ENCODE measurements around the gene D2HGDH.
A peak's percentile ranks its signal among the peaks of the same experiment; 100 is the strongest.

The D2HGDH gene

GRCh38 chr2:241689306-241689705, 45.1 kb upstream of the D2HGDH start:
- Histone ChIP-seq H3K9ac (ENCODE audit: low read depth, low read length) (no peak overlapping the region), H4K20me1 (ENCODE audit: insufficient read depth, low read length) (peaks cover 4% of the 10 kb centered on the region; the same call in 1 of the 2 replicates), H3K36me3 (ENCODE audit: insufficient read depth, low read length) (peaks cover 56% of the 10 kb centered on the region), H3K9me3 (ENCODE audit: insufficient read depth, low read length, severe bottlenecking) (no peaks in the 10 kb centered on the region), H3K4me1 (ENCODE audit: insufficient read depth, low read length) (peaks cover 43% of the 10 kb centered on the region), H3K27me3 (ENCODE audit: insufficient read depth, low read length, poor library complexity) (no peaks in the 10 kb centered on the region), H3K4me2 (ENCODE audit: insufficient read depth, low read length) (peak overlapping the region; percentile 38; the same call in 1 of the 2 replicates), H3K4me3 (ENCODE audit: low read depth in 1 of 2, low read length in 2 of 2) (no peak overlapping the region), H2AFZ (ENCODE audit: low read depth, low read length) (no peak overlapping the region), H3K27ac (ENCODE audit: low read length) (0 out of 2 replicates have a peak overlapping the region, but pooled peaks have one; percentile 37), H3K79me2 (ENCODE audit: insufficient read depth, low read length) (peaks cover 57% of the 10 kb centered on the region)
- DNase-seq (no peak), ATAC-seq (ENCODE audit: insufficient read depth, low read depth) (no peak)
- TF ChIP-seq CTCF (IDR thresholded peaks at IDR 0.05; ENCODE audit: borderline replicate concordance, extremely low read depth, low read length, poor library complexity, severe bottlenecking) (no peak), EZH2 (IDR thresholded peaks at IDR 0.05; ENCODE audit: borderline replicate concordance, low read depth, low read length, severe bottlenecking) (no peak)

GRCh38 chr2:241690202-241690717, 44.2 kb upstream of the D2HGDH start:
- no peak overlapping the region for H2AFZ ChIP-seq (ENCODE audit: low read depth, low read length)
- no peak overlapping the region for H3K4me3 ChIP-seq (ENCODE audit: low read depth in 1 of 2, low read length in 2 of 2)
- H3K9me3 ChIP-seq (ENCODE audit: insufficient read depth, low read length, severe bottlenecking), result no peaks in the 10 kb centered on the region
- DNase-seq (no peak), ATAC-seq (ENCODE audit: insufficient read depth, low read depth) (no peak)
- TF ChIP-seq CTCF (IDR thresholded peaks at IDR 0.05; ENCODE audit: borderline replicate concordance, extremely low read depth, low read length, poor library complexity, severe bottlenecking), result no peak
- TF ChIP-seq EZH2 (IDR thresholded peaks at IDR 0.05; ENCODE audit: borderline replicate concordance, low read depth, low read length, severe bottlenecking), result no peak
- peaks cover 4% of the 10 kb centered on the region; the same call in 1 of the 2 replicates for H4K20me1 ChIP-seq (ENCODE audit: insufficient read depth, low read length)
- peaks cover 33% of the 10 kb centered on the region for H3K4me1 ChIP-seq (ENCODE audit: insufficient read depth, low read length)
- peaks cover 48% of the 10 kb centered on the region for H3K79me2 ChIP-seq (ENCODE audit: insufficient read depth, low read length)
- H3K4me2 ChIP-seq (ENCODE audit: insufficient read depth, low read length), result peak overlapping the region; percentile 38; the same call in 1 of the 2 replicates
- peaks cover 57% of the 10 kb centered on the region for H3K36me3 ChIP-seq (ENCODE audit: insufficient read depth, low read length)
- no peak overlapping the region for H3K9ac ChIP-seq (ENCODE audit: low read depth, low read length)
- H3K27me3 ChIP-seq (ENCODE audit: insufficient read depth, low read length, poor library complexity), result no peaks in the 10 kb centered on the region
- no peak overlapping the region for H3K27ac ChIP-seq (ENCODE audit: low read length)

- no peak for ATAC-seq (ENCODE audit: insufficient read depth, low read depth)
- Histone ChIP-seq H3K9ac (ENCODE audit: low read depth, low read length) (no peak overlapping the region), H4K20me1 (ENCODE audit: insufficient read depth, low read length) (peaks cover 4% of the 10 kb centered on the region; the same call in 1 of the 2 replicates), H3K36me3 (ENCODE audit: insufficient read depth, low read length) (peaks cover 51% of the 10 kb centered on the region), H3K27ac (ENCODE audit: low read length) (no peak overlapping the region), H3K79me2 (ENCODE audit: insufficient read depth, low read length) (peaks cover 29% of the 10 kb centered on the region), H2AFZ (ENCODE audit: low read depth, low read length) (no peak overlapping the region), H3K4me1 (ENCODE audit: insufficient read depth, low read length) (peaks cover 26% of the 10 kb centered on the region), H3K9me3 (ENCODE audit: insufficient read depth, low read length, severe bottlenecking) (no peaks in the 10 kb centered on the region), H3K4me2 (ENCODE audit: insufficient read depth, low read length) (no peak overlapping the region), H3K27me3 (ENCODE audit: insufficient read depth, low read length, poor library complexity) (no peaks in the 10 kb centered on the region), H3K4me3 (ENCODE audit: low read depth in 1 of 2, low read length in 2 of 2) (no peak overlapping the region)
- TF ChIP-seq CTCF (IDR thresholded peaks at IDR 0.05; ENCODE audit: borderline replicate concordance, extremely low read depth, low read length, poor library complexity, severe bottlenecking) (no peak), EZH2 (IDR thresholded peaks at IDR 0.05; ENCODE audit: borderline replicate concordance, low read depth, low read length, severe bottlenecking) (no peak)
- no peak for DNase-seq
Observed at GRCh38 chr2:241692448-241692847, 42.0 kb upstream of the D2HGDH start.
